Psoas muscle (tissue), 8 donors: ENCODE results near the gene GJE1. TPM values are rescaled to one million over a fixed set of nuclear protein-coding genes. Genes with fewer than 3 reads are reported as not detected.
"Not testable (repeated sequence)": the region's sequence is repeated elsewhere in the genome, so short reads cannot be mapped to it uniquely, and the experiment has no call there.

Experiments used
- ATAC-seq, 4 donors: fragments of 200-7000 bp; cut with Tn5 transposase; one replicate each; pipeline ENCODE4 v1.9.1; 2020; ENCODE audit warnings: moderate library complexity in 3 of 4, mild to moderate bottlenecking in 2 of 4
- DNase-seq, 2 donors: peaks; one replicate each; pipeline ENCODE4 v3.0.0-alpha.2; 2020
- H3K27ac ChIP-seq: fragments of 200-600 bp; one replicate; pipeline ENCODE4 v1.8.0; 2022
- H3K27me3 ChIP-seq, 3 donors: fragments of 200-600 bp in 1 of 3; one replicate each; pipeline versions ENCODE4 v1.6.1 to v1.8.0; 2013 to 2022; ENCODE audit warnings: low read length in 2 of 3, mild to moderate bottlenecking in 2 of 3, moderate library complexity in 1 of 3; ENCODE audit not compliant: insufficient read depth in 3 of 3
- H3K36me3 ChIP-seq, 2 donors: fragments of 200-600 bp in 1 of 2; one replicate each; pipeline versions ENCODE4 v1.6.1 to v1.8.0; 2013 to 2022; ENCODE audit warnings: low read depth in 1 of 2, mild to moderate bottlenecking in 1 of 2, moderate library complexity in 1 of 2; ENCODE audit not compliant: insufficient read depth in 1 of 2
- H3K4me1 ChIP-seq: fragments of 200-600 bp; one replicate; pipeline ENCODE4 v1.8.0; 2022
- H3K4me3 ChIP-seq: fragments of 200-600 bp; one replicate; pipeline ENCODE4 v1.8.0; 2022; ENCODE audit warnings: mild to moderate bottlenecking
- H3K9me3 ChIP-seq: fragments of 200-600 bp; one replicate; pipeline ENCODE4 v1.8.0; 2022
- WGBS, 3 donors: extraction: QIAGEN DNeasy Blood & Tissue Kit; methylation state at CpG; one replicate each; pipeline versions ENCODE4 v1.1.6 to v1.1.7; 2013; 5-methylcytosine and 5-hydroxymethylcytosine counted together
- intact Hi-C, 2 donors: fragments of 100-400 bp; cut with DNase I; formaldehyde crosslinking; loops; one replicate each; pipeline versions ENCODE4 v1.11.0 to v1.14.2; 2022
- polyA plus RNA-seq, 3 donors: library from polyadenylated mRNA; stranded (reverse); fragments of 200-250 nt; gene quantifications; one replicate each; pipeline ENCODE4 v1.2.3, GENCODE V29; 2013
- total RNA-seq, 4 donors: library from RNA; stranded (reverse); fragmentation: NEBNext Ultra II Directional in 2 of 4; extraction: Animal tissue kit (Norgen Biotek cat#: 25700) in 2 of 4; gene quantifications; one replicate each; pipeline versions ENCODE4 v1.2.1 to v1.2.4, GENCODE V29; 2021 to 2023
- TF ChIP-seq, protein P1 (sequence below): fragments of 200-600 bp; IDR thresholded peaks from one replicate; pipeline ENCODE4 v1.8.0; 2022; ENCODE audit warnings: antibody characterized with exemption
- donor health status: healthy with polysubstance abuse.
- donor health status: DM: no; HTN: no; CAD: no; lungs with moderate emphysema.
- donor health status: Bipolar disorder and iron deficiency.
- donor health status: healthy.
- donor health status: DM: yes; HTN: yes; CAD: no.
- donor health status: DM: no; HTN: no; CAD: no.
- donor health status: DM: no; HTN: no; CAD: no.
- donor health status: DM: yes; HTN: yes; CAD: no.

Gene GJE1
- total and polyA plus RNA-seq, 7 donors: not detected

DNA sequence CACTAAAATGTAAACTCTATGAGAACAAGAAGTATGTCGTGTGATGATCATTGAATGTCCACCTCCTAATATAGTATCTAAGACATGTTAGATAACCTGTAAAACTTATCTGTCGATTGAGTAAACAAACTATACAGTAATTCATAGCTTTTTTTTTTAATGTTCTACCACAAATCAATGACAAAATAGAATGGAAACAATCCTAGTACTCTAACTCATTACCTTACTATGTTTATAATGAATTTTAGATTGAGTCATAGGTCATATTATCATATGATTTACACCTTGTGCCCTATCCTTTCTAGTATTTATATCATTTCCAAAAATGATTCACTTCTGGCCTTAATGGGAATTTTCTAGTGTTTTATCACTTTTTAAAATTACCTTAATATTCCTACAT lies 20.5 kb downstream of the GJE1 start:
- intact Hi-C loops: no loop called here
- Histone ChIP-seq H3K27ac (no peak overlapping the region), H3K27me3 (no peaks in the 10 kb centered on the region), H3K9me3 (no peaks in the 10 kb centered on the region), H3K4me3 (no peak overlapping the region), H3K36me3 (no peaks in the 10 kb centered on the region), H3K4me1 (peaks cover 33% of the 10 kb centered on the region)
- TF ChIP-seq, protein P1, sequence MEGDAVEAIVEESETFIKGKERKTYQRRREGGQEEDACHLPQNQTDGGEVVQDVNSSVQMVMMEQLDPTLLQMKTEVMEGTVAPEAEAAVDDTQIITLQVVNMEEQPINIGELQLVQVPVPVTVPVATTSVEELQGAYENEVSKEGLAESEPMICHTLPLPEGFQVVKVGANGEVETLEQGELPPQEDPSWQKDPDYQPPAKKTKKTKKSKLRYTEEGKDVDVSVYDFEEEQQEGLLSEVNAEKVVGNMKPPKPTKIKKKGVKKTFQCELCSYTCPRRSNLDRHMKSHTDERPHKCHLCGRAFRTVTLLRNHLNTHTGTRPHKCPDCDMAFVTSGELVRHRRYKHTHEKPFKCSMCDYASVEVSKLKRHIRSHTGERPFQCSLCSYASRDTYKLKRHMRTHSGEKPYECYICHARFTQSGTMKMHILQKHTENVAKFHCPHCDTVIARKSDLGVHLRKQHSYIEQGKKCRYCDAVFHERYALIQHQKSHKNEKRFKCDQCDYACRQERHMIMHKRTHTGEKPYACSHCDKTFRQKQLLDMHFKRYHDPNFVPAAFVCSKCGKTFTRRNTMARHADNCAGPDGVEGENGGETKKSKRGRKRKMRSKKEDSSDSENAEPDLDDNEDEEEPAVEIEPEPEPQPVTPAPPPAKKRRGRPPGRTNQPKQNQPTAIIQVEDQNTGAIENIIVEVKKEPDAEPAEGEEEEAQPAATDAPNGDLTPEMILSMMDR: no peak
- 45 to 67% (median 45%) methylated on average over 2 of the region's 2 CpGs for WGBS, 3 donors
- DNase-seq (no peak), ATAC-seq (no peak)

DNA sequence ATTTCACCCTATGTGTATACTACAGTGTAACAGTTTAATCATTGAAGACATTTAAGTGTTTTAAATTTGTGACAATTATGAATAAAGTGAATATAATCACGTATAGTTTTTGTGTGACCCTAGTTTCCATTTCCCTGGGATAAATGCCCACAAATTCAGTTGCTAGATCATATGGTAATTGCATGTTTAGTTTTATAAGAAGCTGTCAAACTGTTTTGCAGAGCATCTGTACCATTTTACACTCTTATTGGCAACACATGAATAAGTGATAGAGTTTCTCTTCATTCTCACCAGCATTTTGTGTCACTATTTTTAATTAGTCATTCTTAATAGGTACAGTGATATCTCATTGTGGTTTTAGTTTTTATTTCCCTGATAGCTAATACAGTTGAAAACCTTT lies 21.6 kb downstream of the GJE1 start:
- TF ChIP-seq, protein P1: no peak
- Histone ChIP-seq H3K36me3 (no peaks in the 10 kb centered on the region), H3K27me3 (no peaks in the 10 kb centered on the region), H3K27ac (no peak overlapping the region), H3K4me3 (no peak overlapping the region), H3K9me3 (no peaks in the 10 kb centered on the region), H3K4me1 (peaks cover 21% of the 10 kb centered on the region)
- intact Hi-C loops: no loop called here
- DNase-seq: no peak
- ATAC-seq: no peak
- WGBS, 3 donors: 75 to 84% (median 80%) methylated on average over 1 of the region's 1 CpG

DNA sequence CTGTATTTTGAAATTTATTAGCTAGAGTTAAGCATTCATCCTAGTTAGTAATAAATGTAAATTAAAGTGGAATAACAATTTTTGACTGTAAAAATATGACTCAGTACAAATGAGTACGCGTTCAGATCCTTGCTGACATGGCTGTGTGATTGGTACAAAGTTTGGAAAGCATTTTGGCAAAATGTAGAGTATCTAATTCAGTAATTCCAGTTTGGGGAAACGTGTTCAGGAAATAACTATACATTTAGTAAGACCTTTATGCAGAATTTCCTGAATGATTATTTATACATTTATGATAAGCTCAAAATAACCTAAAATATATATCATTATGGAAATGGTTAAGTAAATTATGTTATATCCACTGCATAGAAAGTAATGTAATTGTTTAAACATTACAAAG lies 22.4 kb downstream of the GJE1 start:
- Histone ChIP-seq H3K4me1 (peaks cover 21% of the 10 kb centered on the region), H3K36me3 (no peaks in the 10 kb centered on the region), H3K27me3 (no peaks in the 10 kb centered on the region), H3K9me3 (no peaks in the 10 kb centered on the region), H3K4me3 (no peak overlapping the region), H3K27ac (no peak overlapping the region)
- TF ChIP-seq, protein P1: no peak
- DNase-seq: no peak
- 58 to 74% (median 61%) methylated on average over 3 of the region's 3 CpGs for WGBS, 3 donors
- ATAC-seq: no peak
- intact Hi-C loops: no loop called here

DNA sequence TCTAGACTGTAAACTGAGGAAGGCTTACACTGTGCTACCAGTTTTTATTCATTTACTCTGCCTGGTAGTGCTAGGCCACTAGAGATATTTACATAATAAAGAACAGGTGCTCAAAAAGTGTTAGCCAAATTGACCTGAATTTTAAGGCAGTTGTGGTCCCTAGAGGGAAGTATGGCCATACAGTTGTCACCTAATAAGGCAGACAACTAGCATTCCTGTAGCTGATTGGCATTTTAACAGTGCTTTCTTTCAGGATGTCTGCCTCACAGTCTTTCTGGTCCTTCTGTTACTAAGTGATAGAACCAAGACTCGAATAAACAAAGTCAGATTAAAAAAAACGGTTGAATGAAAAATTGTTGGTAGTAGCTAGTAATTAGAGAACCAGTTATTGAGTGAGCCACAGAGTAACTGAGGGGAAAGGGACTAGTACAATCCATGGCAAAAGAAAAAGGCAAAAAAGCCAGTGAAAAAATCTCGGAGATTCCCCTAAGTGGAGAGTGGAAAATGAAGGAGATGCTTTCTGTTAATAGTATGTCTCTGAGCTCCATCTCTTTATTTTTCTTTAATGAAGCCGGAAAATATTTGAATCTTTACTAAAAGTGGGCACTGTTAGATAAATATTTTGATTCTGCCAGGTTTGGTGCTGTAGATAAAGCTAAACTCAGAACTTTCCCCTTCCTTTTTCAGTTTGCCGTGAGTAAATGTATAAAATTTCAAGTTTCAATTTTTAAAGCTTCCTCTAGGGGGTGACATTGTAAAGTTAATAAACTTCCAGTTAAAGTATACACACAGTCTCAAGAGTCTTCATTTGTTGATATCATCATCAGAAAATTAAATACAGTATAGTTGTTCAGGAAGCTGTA lies 23.4 kb downstream of the GJE1 start:
- H3K36me3 ChIP-seq: no peaks in the 10 kb centered on the region
- ATAC-seq (no peak), DNase-seq (no peak)
- H3K4me1 ChIP-seq: peaks cover 21% of the 10 kb centered on the region
- no peaks in the 10 kb centered on the region for H3K9me3 ChIP-seq
- H3K4me3 ChIP-seq: no peak overlapping the region
- TF ChIP-seq, protein P1: peak; percentile 16
- H3K27ac ChIP-seq: no peak overlapping the region
- WGBS, 3 donors: 53 to 64% (median 61%) methylated on average over 5 of the region's 5 CpGs
- H3K27me3 ChIP-seq: no peaks in the 10 kb centered on the region
- intact Hi-C loops: no loop called here

DNA sequence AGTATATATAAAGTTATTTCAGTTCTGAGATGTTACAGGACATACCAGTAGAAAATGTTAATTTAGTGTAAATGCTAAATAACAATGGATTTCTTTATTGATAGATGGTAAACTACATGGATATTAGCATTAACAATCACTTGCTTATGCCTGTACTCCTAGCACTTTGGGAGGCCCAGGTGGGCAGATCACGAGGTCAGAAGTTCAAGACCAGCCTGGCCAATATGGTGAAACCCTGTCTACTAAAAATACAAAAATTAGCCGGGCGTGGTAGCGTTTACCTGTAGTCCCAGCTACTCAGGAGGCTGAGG lies 24.0 kb downstream of the GJE1 start:
- DNase-seq, H3K27ac ChIP-seq, H3K9me3 ChIP-seq, ATAC-seq, intact Hi-C loops, H3K36me3 ChIP-seq, H3K27me3 ChIP-seq, H3K4me3 ChIP-seq: not testable (repeated sequence)
- 94 to 97% (median 96%) methylated on average over 4 of the region's 4 CpGs for WGBS, 3 donors
- H3K4me1 ChIP-seq: peaks cover 21% of the 10 kb centered on the region
